CD4-positive, alpha-beta T cell treated with Interferon alpha-2 for 1 hour (primary cell): Measurements from ENCODE around the gene RNF223.

Experiments used
- DNase-seq, 2 donors: peaks; one replicate each; pipeline ENCODE4 v3.0.0-alpha.2; 2020 to 2022

The RNF223 gene

GRCh38 chr1:1073743-1074587 is at the start of gene RNF223:
Gene RNF223, minus strand, starts transcription at chr1:1074306. Its CDS starts 1,740 bp downstream, at chr1:1072566.
- no peak for DNase-seq

GRCh38 chr1:1122981-1123480 is 48.9 kb upstream of the RNF223 start:
- DNase-seq, result no peak

GRCh38 chr1:1122078-1122811 is 48.1 kb upstream of the RNF223 start:
- DNase-seq, result peak; percentile 81 to 84

GRCh38 chr1:1121611-1122077 is 47.5 kb upstream of the RNF223 start:
- DNase-seq, result no peak

- DNase-seq, result no peak
Observed at GRCh38 chr1:1120866-1121591, 46.9 kb upstream of the RNF223 start.

- no peak for DNase-seq
Observed at GRCh38 chr1:1120096-1120495, 46.0 kb upstream of the RNF223 start.

- DNase-seq, result no peak
Observed at GRCh38 chr1:1119272-1119890, 45.3 kb upstream of the RNF223 start.

- DNase-seq, result no peak
Observed at GRCh38 chr1:1118876-1119220, 44.7 kb upstream of the RNF223 start.

- DNase-seq, result no peak
Observed at GRCh38 chr1:1118011-1118875, 44.1 kb upstream of the RNF223 start.

GRCh38 chr1:1117469-1117831 is 43.3 kb upstream of the RNF223 start:
- DNase-seq, result no peak

- DNase-seq, result peak in 1 of 2 donors; percentile 28
Observed at GRCh38 chr1:1116701-1117468, 42.8 kb upstream of the RNF223 start.

GRCh38 chr1:1115786-1116700 is 41.9 kb upstream of the RNF223 start, which contains the start of gene C1orf159:
Gene C1orf159, minus strand, starts transcription at chr1:1116089. Its CDS starts 24,546 bp downstream, at chr1:1091543.
- DNase-seq, result peak; percentile 99 to 100

GRCh38 chr1:1115136-1115785 is 41.2 kb upstream of the RNF223 start:
- no peak for DNase-seq

GRCh38 chr1:1114431-1114830 is 40.3 kb upstream of the RNF223 start:
- no peak for DNase-seq

- DNase-seq, result no peak
Observed at GRCh38 chr1:1112237-1112985, 38.3 kb upstream of the RNF223 start.

GRCh38 chr1:1111516-1112236 is 37.6 kb upstream of the RNF223 start:
- no peak for DNase-seq

- DNase-seq, result no peak
Observed at GRCh38 chr1:1110561-1110971, 36.5 kb upstream of the RNF223 start.

GRCh38 chr1:1109743-1110142 is 35.6 kb upstream of the RNF223 start:
- no peak for DNase-seq
